GM21737 (cell line): ENCODE measurements around the gene THADA.

ENCODE experiments used
- ATAC-seq: cut with Tn5 transposase; IDR thresholded peaks from one replicate; pipeline ENCODE4 v1.9.1; 2021; ENCODE audit warnings: mild to moderate bottlenecking, moderate library complexity; ENCODE audit not compliant: unreplicated experiment

THADA gene

GRCh38 chr2:43216629-43217028, 379.2 kb downstream of the THADA start:
- no peak for ATAC-seq

GRCh38 chr2:43215673-43216255, 380.1 kb downstream of the THADA start:
- no peak for ATAC-seq

GRCh38 chr2:43214253-43214652, 381.6 kb downstream of the THADA start:
- ATAC-seq = no peak

GRCh38 chr2:43212931-43213330, 382.9 kb downstream of the THADA start:
- ATAC-seq = no peak

- no peak for ATAC-seq
Measured at GRCh38 chr2:43212216-43212835, 383.5 kb downstream of the THADA start.

- ATAC-seq = no peak
Measured at GRCh38 chr2:43210467-43211303, 385.2 kb downstream of the THADA start.

- ATAC-seq = no peak
Measured at GRCh38 chr2:43210125-43210466, 385.7 kb downstream of the THADA start.

GRCh38 chr2:43209204-43209717, 386.6 kb downstream of the THADA start:
- no peak for ATAC-seq

- no peak for ATAC-seq
Measured at GRCh38 chr2:43207553-43208300, 388.1 kb downstream of the THADA start.

- ATAC-seq = no peak
Measured at GRCh38 chr2:43206602-43207001, 389.2 kb downstream of the THADA start.

GRCh38 chr2:43203373-43203772, 392.5 kb downstream of the THADA start:
- ATAC-seq = no peak

- ATAC-seq = no peak
Measured at GRCh38 chr2:43202289-43202688, 393.5 kb downstream of the THADA start.

- ATAC-seq = no peak
Measured at GRCh38 chr2:43201497-43201896, 394.3 kb downstream of the THADA start.

GRCh38 chr2:43201016-43201415, 394.8 kb downstream of the THADA start:
- no peak for ATAC-seq

- ATAC-seq = no peak
Measured at GRCh38 chr2:43199492-43200488, 396.0 kb downstream of the THADA start.

- ATAC-seq = no peak
Measured at GRCh38 chr2:43198263-43198662, 397.6 kb downstream of the THADA start.

- no peak for ATAC-seq
Measured at GRCh38 chr2:43197588-43197896, 398.3 kb downstream of the THADA start.

- no peak for ATAC-seq
Measured at GRCh38 chr2:43196768-43197587, 398.9 kb downstream of the THADA start.

GRCh38 chr2:43194121-43194869, 401.5 kb downstream of the THADA start:
- peak; percentile 51 for ATAC-seq
